SH-SY5Y (cell line): ENCODE data around the gene TBC1D14.

Source experiments
- GATA2 ChIP-seq: IDR thresholded peaks from 2 replicates; pipeline ENCODE4 v1.6.1; 2011; ENCODE audit warnings: mild to moderate bottlenecking, low read depth, low read length
- GATA3 ChIP-seq: IDR thresholded peaks from 2 replicates; pipeline ENCODE4 v1.6.1; 2011; ENCODE audit warnings: low read depth, mild to moderate bottlenecking, low read length, moderate library complexity

- TF ChIP-seq GATA3 (no peak), GATA2 (no peak)
These were observed 167.7 kb downstream of the TBC1D14 start for GRCh38 chr4:7077371-7077770.
